KOPT-K1 (cell line): ENCODE results near the gene THSD4.

ENCODE experiments used
- H3K27ac ChIP-seq: fragments of 200-600 bp; sonication (generic); 2 replicates; pipeline ENCODE4 v1.5.1; 2016; ENCODE audit warnings: antibody characterized with exemption, mild to moderate bottlenecking, low read depth, low read length; ENCODE audit not compliant: poor library complexity, severe bottlenecking
- H3K36me3 ChIP-seq: fragments of 200-600 bp; sonication (generic); 2 replicates; pipeline ENCODE4 v1.5.1; 2017; ENCODE audit warnings: antibody characterized with exemption, mild to moderate bottlenecking, low read length, moderate library complexity; ENCODE audit not compliant: insufficient read depth
- H3K9me3 ChIP-seq: fragments of 200-600 bp; sonication (generic); 2 replicates; pipeline ENCODE4 v1.5.1; 2017; ENCODE audit warnings: antibody characterized with exemption, low read length, mild to moderate bottlenecking; ENCODE audit not compliant: insufficient read depth, poor library complexity, severe bottlenecking

The THSD4 gene

GRCh38 chr15:71114887-71115566 lies at the start of gene THSD4:
Gene THSD4 (plus strand): TSS chr15:71115471.
- no peaks in the 10 kb centered on the region for H3K36me3 ChIP-seq
- H3K27ac ChIP-seq: no peak within 1 kb of the TSS
- no peaks in the 10 kb centered on the region for H3K9me3 ChIP-seq

- no peak overlapping the region for H3K27ac ChIP-seq
- no peaks in the 10 kb centered on the region for H3K9me3 ChIP-seq
- H3K36me3 ChIP-seq: no peaks in the 10 kb centered on the region
Observed at GRCh38 chr15:71066983-71067382, 48.3 kb upstream of the THSD4 start.

GRCh38 chr15:71069693-71070092 lies 45.6 kb upstream of the THSD4 start:
- Histone ChIP-seq H3K36me3 (no peaks in the 10 kb centered on the region), H3K9me3 (no peaks in the 10 kb centered on the region), H3K27ac (no peak overlapping the region)

DNA sequence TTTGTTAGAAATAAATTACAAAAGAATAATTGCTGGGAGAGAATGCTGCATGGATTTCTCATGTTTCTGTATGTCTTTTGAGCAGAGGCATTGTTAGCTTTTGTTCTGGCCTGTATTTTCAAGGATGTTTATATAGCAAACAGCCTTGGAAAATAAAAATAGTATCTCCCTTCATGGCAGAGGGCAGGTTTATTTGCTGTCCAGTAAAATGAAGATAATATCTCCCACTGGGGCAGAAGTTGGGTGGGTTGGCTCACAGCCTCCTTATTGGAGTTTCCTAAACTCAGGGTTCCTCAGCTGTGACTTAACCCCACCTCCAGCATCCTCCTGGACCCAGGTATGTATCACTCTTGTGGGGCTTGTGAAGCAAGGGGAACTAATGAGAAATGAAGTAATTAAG lies 43.7 kb upstream of the THSD4 start:
- Histone ChIP-seq H3K9me3 (no peaks in the 10 kb centered on the region), H3K27ac (no peak overlapping the region), H3K36me3 (no peaks in the 10 kb centered on the region)

GRCh38 chr15:71072423-71072822 lies 42.8 kb upstream of the THSD4 start:
- no peaks in the 10 kb centered on the region for H3K36me3 ChIP-seq
- H3K27ac ChIP-seq: no peak overlapping the region
- H3K9me3 ChIP-seq: no peaks in the 10 kb centered on the region

DNA sequence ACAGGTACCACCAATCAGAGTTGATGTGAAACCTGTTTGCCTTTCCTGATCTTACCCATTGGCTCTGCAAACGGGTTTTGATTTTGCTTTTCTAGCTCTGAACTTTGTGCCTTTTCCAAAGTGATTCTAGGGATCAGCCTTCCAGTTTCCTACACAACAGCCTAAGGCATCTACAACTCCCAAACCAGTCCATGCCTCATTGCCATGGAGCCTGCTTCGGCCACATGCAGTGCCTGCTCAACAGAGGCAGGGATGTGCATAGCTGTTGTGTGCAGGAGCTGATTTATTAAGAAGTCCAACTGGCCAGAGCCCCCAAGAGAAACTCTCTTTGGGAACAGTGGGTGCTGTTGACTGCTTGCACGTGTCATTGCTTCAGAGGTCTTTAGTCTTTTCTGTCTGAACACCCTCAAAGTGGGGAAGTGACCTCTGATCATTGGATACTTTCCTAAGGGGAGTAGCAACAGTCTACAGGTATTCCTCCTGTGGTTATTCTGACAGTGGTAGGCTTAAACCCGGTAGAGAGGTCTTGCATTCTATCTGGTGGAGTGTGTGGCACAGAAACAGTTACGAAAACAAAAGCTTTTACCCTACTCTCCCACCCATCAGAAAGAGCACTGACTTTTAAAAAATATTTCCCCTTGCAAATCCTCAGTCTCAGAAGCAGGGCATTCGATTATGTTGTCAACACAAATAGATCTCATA lies 36.6 kb upstream of the THSD4 start:
- Histone ChIP-seq H3K9me3 (no peaks in the 10 kb centered on the region), H3K36me3 (no peaks in the 10 kb centered on the region), H3K27ac (no peak overlapping the region)

GRCh38 chr15:71079208-71080044 lies 35.8 kb upstream of the THSD4 start:
- H3K9me3 ChIP-seq: no peaks in the 10 kb centered on the region
- no peak overlapping the region for H3K27ac ChIP-seq
- no peaks in the 10 kb centered on the region for H3K36me3 ChIP-seq

DNA sequence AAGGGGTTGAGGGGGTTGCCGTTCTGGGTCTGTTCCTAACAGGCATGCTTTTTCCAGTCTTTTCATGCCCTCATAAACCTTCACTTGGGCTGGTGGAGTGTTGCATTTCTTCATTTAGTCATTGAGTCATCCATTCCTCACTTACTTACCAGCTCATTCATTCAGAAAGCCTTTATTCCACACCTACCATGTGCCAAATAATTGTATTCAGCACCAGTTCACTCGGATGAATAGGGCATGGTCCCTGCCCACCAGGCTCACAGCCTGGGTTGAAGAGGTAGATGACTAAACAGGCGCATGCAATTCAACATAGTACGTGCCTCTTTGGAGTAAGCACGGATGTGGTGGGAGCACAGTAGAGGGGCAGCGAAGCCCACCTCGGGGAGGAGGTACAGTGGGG lies 35.1 kb upstream of the THSD4 start:
- H3K36me3 ChIP-seq: no peaks in the 10 kb centered on the region
- no peaks in the 10 kb centered on the region for H3K9me3 ChIP-seq
- H3K27ac ChIP-seq: no peak overlapping the region

- no peaks in the 10 kb centered on the region for H3K36me3 ChIP-seq
- H3K27ac ChIP-seq: no peak overlapping the region
- H3K9me3 ChIP-seq: no peaks in the 10 kb centered on the region
Observed at GRCh38 chr15:71080705-71081104, 34.6 kb upstream of the THSD4 start.

GRCh38 chr15:71082803-71083202 lies 32.5 kb upstream of the THSD4 start:
- H3K9me3 ChIP-seq: no peaks in the 10 kb centered on the region
- H3K36me3 ChIP-seq: no peaks in the 10 kb centered on the region
- H3K27ac ChIP-seq: no peak overlapping the region

DNA sequence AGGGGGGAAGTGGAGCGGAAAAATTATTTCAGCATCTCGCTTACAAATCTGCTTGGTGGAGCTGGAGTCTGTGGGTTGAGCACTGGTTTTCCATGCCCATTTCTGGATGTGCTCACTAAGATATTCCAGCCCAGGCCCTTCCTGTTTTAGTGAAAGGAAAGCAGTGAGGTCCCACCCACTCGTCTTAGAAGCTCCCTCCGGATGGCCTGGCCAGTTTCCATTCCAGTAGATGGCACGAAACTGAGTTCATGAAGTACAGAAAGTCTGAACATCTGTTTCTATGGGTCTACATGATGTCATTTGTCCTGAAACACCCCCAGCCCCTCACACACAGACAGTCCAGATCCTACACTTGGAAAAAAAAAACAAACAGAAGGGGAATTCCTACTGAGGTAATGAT lies 31.9 kb upstream of the THSD4 start:
- H3K9me3 ChIP-seq: no peaks in the 10 kb centered on the region
- H3K27ac ChIP-seq: no peak overlapping the region
- H3K36me3 ChIP-seq: no peaks in the 10 kb centered on the region

DNA sequence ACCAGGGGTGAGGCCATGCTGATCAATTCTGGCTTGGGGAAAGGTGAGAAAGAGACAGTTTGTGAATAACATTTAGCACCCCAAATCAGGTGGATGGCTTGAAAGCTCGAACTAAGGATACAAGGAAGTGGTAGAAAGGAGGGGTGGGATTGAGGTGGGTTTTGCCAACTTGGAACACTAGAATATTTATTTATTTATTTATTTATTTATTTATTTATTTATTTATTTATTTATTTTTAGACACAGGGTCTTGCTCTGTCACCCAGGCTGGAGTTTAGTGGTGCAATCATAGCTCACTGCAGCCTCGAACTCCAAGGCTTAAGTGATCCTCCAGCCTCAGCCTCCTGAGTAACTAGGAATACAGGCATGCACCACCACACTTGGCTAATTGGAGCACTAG lies 31.0 kb upstream of the THSD4 start:
- H3K9me3 ChIP-seq: no peaks in the 10 kb centered on the region
- H3K27ac ChIP-seq: no peak overlapping the region
- no peaks in the 10 kb centered on the region for H3K36me3 ChIP-seq

DNA sequence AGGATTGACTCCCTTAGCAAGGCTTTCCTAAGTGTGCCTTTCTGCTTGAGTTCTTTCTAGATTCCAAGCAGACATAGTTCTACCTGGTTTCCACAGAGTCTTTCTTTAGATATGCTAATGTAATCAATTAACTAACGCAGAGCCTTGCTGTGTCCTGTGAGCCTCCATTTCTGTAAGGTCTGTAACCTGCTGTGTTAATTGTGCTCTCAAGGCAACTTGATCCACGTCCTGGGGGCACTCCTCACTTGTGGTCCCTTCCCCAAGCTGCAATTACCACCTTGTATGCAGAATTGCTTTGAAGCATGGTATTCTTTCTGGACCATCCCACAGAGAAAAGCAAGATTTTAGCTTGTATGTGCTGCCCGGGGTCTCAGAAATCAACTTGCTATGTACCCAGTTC lies 29.5 kb upstream of the THSD4 start:
- Histone ChIP-seq H3K36me3 (no peaks in the 10 kb centered on the region), H3K9me3 (no peaks in the 10 kb centered on the region), H3K27ac (no peak overlapping the region)

DNA sequence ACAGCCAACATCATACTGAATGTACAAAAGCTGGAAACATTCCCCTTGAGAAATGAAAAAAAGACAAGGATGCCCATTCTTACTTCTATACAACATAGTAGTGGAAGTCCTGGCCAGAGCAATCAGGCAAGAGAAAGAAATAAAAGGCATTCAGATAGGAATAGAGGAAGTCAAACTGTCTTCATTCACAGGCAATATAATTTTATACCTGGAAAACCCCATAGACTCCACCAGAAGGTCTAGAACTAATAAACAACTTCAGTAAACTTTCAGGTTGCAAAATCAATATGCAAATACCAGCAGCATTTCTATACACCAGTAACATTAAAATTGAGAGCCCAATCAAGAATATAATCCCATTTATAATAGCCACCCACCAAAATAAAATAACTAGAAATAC lies 27.1 kb upstream of the THSD4 start:
- Histone ChIP-seq H3K27ac (no peak overlapping the region), H3K9me3 (no peaks in the 10 kb centered on the region), H3K36me3 (no peaks in the 10 kb centered on the region)

DNA sequence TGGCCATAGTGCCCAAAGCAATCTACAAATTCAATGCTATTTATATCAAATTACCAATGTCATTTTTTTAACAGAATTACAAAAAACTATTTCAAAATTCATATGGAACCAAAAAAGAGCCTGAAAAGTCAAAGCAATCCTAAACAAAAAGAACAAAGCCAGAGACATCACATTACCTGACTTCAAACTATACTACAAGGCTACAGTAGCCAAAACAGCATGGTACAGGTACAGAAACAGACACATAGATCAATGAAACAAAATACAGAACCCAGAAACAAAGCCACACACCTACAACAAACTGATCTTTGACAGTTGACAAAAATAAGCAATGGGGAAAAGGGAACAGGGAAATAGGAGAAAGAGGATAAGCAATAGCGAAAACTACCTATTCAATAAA lies 26.6 kb upstream of the THSD4 start:
- Histone ChIP-seq H3K36me3 (no peaks in the 10 kb centered on the region), H3K9me3 (no peaks in the 10 kb centered on the region), H3K27ac (no peak overlapping the region)
